GM18858 (cell line): ENCODE data around the gene RAB20.
A peak's percentile ranks its signal among the peaks of the same experiment; 100 is the strongest.

Experiments used
- ATAC-seq: cut with Tn5 transposase; IDR thresholded peaks from one replicate; pipeline ENCODE4 v1.9.1; 2021; ENCODE audit not compliant: unreplicated experiment

The RAB20 gene

GRCh38 chr13:110529522-110530311 lies 31.8 kb downstream of the RAB20 start:
- no peak for ATAC-seq

- no peak for ATAC-seq
Observed at GRCh38 chr13:110528911-110529310, 32.6 kb downstream of the RAB20 start.

GRCh38 chr13:110528371-110528770 lies 33.2 kb downstream of the RAB20 start:
- ATAC-seq: no peak

- ATAC-seq: peak; percentile 73
Observed at GRCh38 chr13:110525328-110526319, 35.9 kb downstream of the RAB20 start.

GRCh38 chr13:110524541-110525257 lies 36.8 kb downstream of the RAB20 start:
- ATAC-seq: no peak

GRCh38 chr13:110523838-110524540 lies 37.5 kb downstream of the RAB20 start:
- ATAC-seq: no peak

- ATAC-seq: no peak
Observed at GRCh38 chr13:110523180-110523579, 38.3 kb downstream of the RAB20 start.

- no peak for ATAC-seq
Observed at GRCh38 chr13:110522721-110523120, 38.8 kb downstream of the RAB20 start.

GRCh38 chr13:110521946-110522345 lies 39.6 kb downstream of the RAB20 start:
- ATAC-seq: no peak

GRCh38 chr13:110521296-110521680 lies 40.2 kb downstream of the RAB20 start:
- ATAC-seq: no peak

- no peak for ATAC-seq
Observed at GRCh38 chr13:110520431-110521295, 40.9 kb downstream of the RAB20 start.

GRCh38 chr13:110519506-110519905 lies 42.0 kb downstream of the RAB20 start:
- ATAC-seq: no peak

- no peak for ATAC-seq
Observed at GRCh38 chr13:110519046-110519445, 42.5 kb downstream of the RAB20 start.

GRCh38 chr13:110518571-110518970 lies 43.0 kb downstream of the RAB20 start:
- no peak for ATAC-seq

GRCh38 chr13:110518226-110518525 lies 43.3 kb downstream of the RAB20 start:
- ATAC-seq: no peak

- ATAC-seq: no peak
Observed at GRCh38 chr13:110517505-110518225, 43.9 kb downstream of the RAB20 start.

- ATAC-seq: no peak
Observed at GRCh38 chr13:110516500-110516899, 45.0 kb downstream of the RAB20 start.

GRCh38 chr13:110512198-110512740 lies 49.3 kb downstream of the RAB20 start:
- no peak for ATAC-seq
